ENCODE data around the gene TRIM67.

Gene TRIM67

DNA sequence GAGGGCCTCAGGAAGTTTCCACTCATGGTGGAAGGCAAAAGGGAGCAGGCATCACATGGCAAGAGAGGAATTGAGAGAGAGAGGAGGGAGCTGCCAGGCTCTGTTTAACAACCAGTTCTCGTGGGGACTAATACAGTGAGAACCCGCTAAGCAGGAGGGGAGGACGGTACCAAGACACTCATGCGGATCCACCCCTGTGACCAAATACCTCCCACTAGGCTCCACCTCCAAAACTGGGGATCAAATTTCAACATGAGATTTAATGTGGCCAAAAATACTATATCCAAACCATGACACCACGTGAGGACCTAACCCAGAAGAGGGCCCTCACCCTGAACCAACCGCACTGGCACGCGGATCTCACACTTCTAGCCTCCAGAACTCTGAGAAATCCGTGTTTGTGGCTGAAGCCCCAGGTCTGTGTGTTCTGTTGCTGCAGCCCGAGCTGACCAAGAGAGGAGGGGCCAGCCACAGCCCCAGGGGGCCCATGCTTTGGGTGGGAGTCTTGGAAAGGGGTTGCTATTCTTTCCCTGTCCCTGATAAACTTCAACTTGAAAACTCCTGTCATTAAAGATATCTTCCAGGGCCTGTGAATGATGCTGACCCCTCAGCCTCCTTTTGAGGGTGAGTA is 32.0 kb downstream of the TRIM67 start:
- TF ChIP-seq CTCF (IDR thresholded peaks at IDR 0.05; ENCODE audit: control extremely low read depth, extremely low read depth, low read depth, missing control alignments), result no peak
- ChIA-PET CTCF (no interaction called here), POLR2A (no interaction called here)
- no peak for DNase-seq (ENCODE audit: extremely low spot score)

GRCh38 chr1:231194476-231194842 is 32.6 kb downstream of the TRIM67 start:
- POLR2A ChIA-PET, result no interaction called here
- CTCF ChIA-PET, result interaction anchor here (1.4 kb wide), 1 partner anchor 12 kb away, joined by 4 read pairs; no protein-coding TSS in a partner anchor
- no peak for TF ChIP-seq CTCF (IDR thresholded peaks at IDR 0.05; ENCODE audit: control extremely low read depth, extremely low read depth, low read depth, missing control alignments)
- DNase-seq (ENCODE audit: extremely low spot score), result no peak

- DNase-seq (ENCODE audit: extremely low spot score), result no peak
- CTCF ChIA-PET, result interaction anchor here (0.6 to 1.4 kb wide), 2 partner anchors 12 to 66 kb away, joined by 3 to 4 read pairs; no protein-coding TSS in a partner anchor
- POLR2A ChIA-PET, result no interaction called here
- TF ChIP-seq CTCF (IDR thresholded peaks at IDR 0.05; ENCODE audit: control extremely low read depth, extremely low read depth, low read depth, missing control alignments), result no peak
Measured at GRCh38 chr1:231194843-231195516, 33.1 kb downstream of the TRIM67 start.

DNA sequence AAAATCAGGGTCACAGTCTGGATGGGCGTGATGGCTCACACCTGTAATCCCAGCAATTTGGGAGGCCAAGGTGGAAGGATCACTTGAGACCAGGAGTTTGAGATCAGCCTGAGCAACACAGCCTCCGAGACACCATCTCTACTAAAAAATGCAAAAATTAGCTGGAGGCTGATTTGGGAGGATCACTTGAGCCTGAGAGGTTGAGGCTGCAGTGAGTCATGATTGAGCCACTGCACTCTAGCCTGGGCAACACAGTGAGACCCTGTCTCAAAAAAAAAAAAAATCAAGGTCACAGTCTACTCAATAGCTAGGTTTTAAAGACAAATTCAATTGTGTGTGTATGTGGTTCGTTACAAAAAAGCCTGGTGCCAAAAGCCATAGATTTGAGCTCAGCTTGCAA is 34.4 kb downstream of the TRIM67 start:
- no peak for TF ChIP-seq CTCF (IDR thresholded peaks at IDR 0.05; ENCODE audit: control extremely low read depth, extremely low read depth, low read depth, missing control alignments)
- POLR2A ChIA-PET, result no interaction called here
- CTCF ChIA-PET, result interaction anchor here (1.3 to 2.2 kb wide), 2 partner anchors 11 to 15 kb away, joined by 4 to 10 read pairs; no protein-coding TSS in a partner anchor
- no peak for DNase-seq (ENCODE audit: extremely low spot score)

DNA sequence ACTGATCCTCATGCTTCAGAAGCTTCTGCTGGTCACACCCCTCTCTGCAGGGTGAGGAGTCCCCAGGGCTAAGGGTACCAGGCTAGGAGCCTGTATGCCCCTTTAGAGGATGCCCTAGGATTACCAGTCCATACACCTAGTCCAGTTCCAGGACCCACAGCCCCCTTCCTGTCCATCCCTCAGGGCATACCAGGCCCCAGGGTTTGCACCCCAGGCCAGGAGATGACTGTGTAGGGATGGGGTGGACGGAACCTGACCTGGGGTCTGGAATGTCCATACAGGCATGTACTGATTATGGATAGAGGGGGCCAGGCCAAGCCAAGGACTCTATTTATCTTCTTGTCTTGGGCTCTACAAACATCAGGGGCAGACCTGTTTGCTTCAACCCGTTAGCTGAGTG is 34.9 kb downstream of the TRIM67 start:
- no peak for DNase-seq (ENCODE audit: extremely low spot score)
- CTCF ChIA-PET, result interaction anchor here (1.3 to 2.2 kb wide), 2 partner anchors 10 to 14 kb away, joined by 4 to 10 read pairs; no protein-coding TSS in a partner anchor
- POLR2A ChIA-PET, result no interaction called here
- no peak for TF ChIP-seq CTCF (IDR thresholded peaks at IDR 0.05; ENCODE audit: control extremely low read depth, extremely low read depth, low read depth, missing control alignments)

DNA sequence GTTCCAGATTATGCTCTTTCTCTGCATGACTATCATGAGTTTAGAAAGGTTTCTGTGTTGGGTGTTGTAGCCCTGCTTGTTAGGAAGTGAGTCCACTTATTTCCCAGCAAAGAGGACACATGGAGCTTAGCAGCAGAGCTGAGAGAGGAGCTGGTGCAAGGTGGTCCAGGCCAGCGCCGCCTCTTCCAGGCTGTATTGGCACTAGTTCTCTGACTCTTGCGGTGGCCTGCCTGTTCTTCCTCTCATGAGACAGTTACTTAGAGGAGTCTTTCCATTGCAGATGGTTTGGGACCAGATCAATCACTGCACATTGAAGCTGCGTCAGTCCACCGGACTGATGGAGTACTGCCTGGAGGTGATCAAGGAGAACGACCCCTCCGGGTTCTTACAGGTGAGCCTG is 38.0 kb downstream of the TRIM67 start:
- CTCF ChIA-PET, result interaction anchor here (1.6 to 2.1 kb wide), 2 partner anchors 7 to 17 kb away, joined by 3 to 5 read pairs; no protein-coding TSS in a partner anchor
- TF ChIP-seq CTCF (IDR thresholded peaks at IDR 0.05; ENCODE audit: control extremely low read depth, extremely low read depth, low read depth, missing control alignments), result no peak
- DNase-seq (ENCODE audit: extremely low spot score), result no peak
- POLR2A ChIA-PET, result no interaction called here

Data from GM10248 (cell line).